Activated CD8-positive, alpha-beta memory T cell treated with anti-CD3 and anti-CD28 coated beads, Interleukin-2, amount 50 U/mL, for 24 hours (primary cell): Measurements from ENCODE around the gene SCRN2.

Source experiments
- DNase-seq: peaks from one replicate; pipeline ENCODE4 v3.0.0-alpha.2; 2020; ENCODE audit errors: extremely low read depth

SCRN2 gene

DNA sequence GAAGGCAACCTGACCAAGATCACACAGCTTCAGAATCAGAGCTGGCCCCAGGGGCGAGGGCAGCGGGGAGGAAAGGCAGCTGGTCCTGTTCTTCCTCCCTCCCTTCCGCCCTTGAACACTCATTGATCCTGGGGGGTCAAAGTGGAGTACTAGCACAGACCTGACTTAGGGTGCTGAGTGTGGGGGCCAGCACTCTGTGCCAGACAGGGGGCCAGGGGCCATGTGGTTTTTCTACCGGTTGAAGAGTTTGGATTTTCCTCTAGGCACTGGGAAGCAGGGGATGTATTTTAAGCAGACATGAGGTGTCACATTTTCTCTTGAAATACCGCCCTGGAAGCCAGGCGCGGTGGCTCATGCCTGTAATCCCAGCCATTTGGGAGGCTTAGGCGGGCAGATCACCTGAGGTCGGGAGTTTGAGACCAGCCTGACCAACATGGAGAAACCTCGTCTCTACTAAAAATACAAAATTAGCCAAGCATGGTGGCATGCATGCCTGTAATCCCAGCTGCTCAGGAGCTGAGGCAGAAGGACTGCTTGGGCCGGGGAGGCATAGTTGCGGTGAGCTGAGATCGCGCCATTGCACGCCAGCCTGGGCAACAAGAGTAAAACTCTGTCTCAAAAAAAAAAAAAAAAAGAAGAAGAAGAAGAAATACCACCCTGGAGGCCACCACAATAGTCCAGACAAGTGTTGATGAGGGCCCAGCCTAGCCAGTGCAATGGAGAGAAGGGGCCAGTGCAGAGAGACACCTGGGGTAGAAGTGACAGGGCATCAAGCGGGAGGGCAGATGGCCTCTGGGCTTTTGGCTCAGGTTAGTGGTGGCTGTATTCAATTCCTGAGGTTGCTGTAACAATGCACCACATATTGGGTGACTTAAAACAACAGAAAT is 34.8 kb downstream of the SCRN2 start:
- no peak for DNase-seq

DNA sequence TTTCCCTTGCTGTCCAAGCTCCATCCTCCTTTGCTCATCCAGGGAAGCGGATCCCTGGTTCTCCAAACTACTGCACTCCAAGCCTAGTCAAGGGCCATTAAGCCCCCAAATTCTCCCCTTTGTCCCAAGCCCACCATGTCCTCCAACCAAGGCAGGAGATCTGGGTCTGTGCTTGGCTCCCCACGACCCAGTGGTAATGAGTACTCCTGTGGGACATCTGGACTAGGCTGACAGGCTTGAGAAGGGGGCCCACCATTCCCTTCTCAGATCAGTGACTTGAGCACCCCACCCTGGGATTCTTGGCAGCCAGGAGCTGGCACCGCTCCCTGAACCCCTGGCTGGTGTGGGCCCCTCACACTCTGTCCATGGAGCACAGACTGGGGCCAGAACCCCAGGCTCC is 36.6 kb downstream of the SCRN2 start:
- DNase-seq = no peak

DNA sequence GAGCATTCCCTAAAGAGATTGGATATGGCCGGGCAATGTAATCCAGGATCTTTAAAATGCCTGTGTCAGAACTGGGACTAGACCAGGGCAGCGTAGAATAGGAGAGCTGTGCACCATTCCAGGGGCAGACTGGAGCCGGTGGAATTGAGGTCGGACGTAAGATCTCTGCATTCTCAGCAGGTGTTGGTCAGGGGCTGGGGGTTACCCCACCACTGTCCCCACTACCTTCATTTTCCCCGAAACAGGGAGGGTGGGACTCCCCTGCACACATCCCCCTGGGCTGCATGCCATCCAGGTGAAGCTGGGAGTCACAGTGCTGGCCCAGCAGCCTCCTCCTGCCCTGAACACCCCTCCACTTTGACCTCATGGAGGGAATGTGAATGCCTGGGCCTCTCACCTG is 37.3 kb downstream of the SCRN2 start:
- no peak for DNase-seq

DNA sequence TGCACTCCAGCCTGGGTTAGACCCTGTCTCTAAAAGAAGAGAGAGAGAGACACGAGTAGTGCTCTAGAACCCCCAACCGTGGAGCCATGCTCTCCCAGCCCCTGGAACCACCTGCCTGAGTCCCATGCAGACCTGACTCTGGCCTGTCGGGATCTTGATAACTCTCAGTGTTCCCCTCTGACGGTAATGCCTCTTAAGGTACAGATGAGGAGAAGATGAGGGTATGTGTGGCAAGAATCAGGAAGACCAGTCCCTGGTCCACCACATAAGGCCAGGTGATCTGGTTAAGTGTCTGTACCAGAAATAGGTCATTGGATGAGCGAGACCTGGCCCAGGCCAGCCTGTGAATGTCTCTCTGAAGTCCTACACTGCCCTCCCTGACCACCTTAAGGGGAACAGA is 37.9 kb downstream of the SCRN2 start:
- no peak for DNase-seq

DNA sequence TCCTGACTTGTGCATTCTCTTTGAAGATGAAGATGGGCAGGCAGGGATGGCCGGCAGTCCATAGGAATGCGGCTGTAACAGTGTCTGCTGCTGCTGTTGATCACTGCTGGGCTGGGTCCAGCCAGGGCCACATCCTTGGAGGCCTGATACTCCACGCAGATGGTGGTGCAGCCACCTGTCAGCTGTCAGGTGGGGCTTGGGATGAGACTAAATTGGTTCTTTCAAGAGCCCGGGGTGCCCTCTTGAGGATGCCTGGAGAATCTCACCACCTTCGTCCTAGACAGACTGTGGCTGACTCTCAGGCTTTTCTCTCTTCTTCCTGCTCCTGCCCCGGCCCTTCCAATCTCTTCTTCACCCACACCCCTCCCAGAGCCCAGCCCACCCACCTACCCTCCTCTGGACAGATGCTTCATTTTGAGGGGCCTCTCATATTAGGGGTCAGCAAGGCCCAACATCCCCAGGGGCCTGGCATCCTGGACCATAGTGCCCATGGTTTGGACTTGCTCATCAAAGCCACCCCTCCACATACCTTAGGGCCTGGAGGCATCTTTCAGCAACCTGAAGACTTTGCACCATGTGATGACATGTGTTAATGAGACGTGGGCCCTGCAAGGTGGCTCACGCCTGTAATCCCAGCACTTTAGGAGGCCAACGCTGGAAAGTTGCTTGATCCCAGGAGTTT is 38.6 kb downstream of the SCRN2 start:
- no peak for DNase-seq

DNA sequence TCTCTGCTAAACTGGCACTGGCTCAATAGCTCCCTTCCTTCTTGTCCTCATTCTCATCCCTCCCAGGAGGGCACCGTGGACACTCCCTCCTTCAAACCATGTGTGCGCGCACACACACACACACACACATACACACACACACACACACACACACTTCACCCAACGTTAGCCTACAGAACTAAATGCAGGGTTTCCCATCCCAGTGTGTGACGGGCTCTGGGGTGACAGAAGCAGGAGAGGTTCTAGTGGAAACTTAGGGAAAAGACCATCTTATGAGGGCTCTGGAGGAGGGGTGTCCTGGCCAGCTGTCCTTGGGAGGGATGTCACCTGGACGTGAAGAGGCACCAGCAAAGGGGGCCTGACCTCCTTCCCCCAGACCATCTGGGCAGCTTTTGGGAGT is 39.2 kb downstream of the SCRN2 start:
- DNase-seq = no peak

DNA sequence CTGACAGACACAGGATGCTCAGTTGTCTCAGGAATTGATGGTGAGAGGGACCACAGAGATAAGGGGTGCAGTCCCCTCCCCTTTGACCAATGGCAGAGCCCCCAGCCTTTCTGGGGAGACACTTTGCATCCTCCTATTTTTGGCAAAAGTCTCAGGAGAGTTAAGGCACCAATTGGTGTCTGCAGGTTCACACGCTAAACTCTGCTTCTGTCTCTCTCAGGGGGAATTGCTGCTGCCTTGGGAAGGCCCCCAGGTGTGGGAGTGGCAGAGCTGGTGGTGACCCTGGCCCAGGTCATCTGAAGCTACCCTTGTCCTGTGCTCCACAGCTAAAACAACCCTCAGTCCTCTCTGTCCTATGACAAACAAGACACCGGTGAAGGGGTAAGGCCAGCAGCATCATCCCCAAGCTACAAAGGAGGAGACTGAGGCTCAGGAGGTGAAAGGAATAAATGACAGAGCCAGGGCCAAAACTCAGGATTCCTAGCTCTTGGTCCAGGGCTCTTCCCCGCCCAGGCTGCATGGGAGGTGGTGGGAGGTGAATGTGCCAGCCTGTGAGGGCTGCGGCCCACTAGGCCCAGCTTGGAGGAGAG is 39.8 kb downstream of the SCRN2 start:
- DNase-seq = no peak

DNA sequence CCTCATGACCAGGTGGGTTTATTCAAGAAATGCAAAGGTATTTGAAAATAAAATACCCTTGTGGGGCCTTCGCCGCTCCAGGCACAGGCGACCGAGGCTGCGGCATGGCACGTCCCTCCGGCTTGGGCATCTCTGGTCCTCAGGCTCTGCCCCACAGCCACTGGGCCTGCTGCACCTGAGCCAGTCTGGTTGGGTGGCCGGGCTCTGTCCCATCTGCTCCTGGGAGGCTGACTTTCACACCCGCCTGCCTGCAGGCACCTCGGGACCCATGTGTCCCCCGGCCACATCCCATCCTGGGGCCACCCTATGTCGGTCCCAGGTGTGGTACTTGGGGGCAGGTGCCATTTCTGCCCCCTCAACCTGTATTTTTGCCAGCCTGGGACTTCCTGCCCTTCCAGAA is 40.4 kb downstream of the SCRN2 start:
- no peak for DNase-seq

DNA sequence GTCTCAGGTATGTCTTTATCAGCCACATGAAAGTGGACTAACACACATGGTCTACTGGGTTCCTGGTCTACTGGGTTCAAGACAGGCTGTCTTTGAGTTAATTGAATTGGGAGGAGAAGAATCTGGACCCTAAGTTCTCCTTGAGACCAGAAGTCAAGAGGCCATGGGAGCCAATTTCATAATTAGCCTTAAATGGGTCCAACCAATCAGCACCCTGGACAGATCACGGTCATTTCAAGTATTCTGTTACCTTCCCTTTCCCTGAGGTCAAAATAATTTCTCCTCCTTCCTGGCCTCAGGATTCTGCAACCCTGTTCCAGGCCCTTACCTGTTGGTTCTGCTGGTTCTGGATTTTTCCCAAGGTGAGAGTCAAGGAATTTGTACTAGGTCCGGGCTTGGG is 43.3 kb downstream of the SCRN2 start:
- no peak for DNase-seq

DNA sequence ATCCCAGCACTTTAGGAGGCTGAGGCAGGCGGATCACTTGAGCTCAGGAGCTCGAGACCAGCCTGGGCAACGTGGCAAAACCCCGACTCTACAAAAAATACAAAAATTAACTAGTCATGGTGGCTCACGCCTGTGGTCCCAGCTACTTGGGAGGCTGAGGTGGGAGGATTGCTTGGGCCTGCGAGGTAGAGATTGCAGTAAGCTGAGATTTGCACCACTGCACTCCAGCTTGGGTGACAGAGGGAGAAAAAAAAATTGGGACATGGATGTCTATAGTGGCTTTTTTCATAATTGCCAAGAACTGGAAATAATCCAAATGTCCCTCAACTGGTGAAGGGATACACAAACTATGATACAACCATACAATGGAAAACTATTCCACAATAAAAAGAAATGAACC is 48.1 kb downstream of the SCRN2 start:
- no peak for DNase-seq

DNA sequence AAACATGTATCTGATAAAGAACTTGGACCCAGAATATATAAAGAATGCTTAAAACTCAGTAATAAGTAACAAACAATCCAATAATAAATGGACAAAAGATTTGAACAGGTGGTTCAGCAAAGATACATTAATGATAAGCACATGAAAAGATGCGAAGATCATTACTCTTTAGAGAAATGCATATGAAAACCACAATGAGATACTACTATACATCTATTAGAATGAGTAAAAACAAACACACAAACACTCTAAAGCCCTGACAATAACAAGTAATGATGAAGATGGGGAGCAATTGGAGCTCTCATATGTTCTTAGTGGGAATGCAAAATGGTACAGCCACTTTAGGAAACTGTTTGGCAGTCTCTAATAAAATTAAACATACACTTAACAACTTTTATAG is 48.6 kb downstream of the SCRN2 start:
- DNase-seq = no peak

DNA sequence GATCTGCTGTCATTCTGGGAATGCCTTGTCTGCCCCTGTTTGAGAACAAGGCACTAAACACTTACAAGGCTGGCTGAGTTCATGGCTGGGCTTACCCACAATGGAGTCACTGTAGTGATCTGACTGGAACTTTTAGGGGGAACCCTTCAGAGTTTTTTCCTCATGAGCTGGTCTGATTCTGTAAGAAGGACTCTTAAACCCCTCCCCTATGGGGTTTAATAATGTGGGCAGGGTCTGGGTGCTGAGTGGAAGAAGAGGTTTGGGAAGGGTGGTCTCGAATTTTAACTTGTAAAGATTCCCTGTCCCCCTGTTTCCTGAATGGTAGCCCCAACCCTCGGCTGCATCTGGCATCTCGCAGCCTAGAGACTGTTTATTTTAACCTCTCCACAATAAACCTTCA is 50.0 kb downstream of the SCRN2 start:
- no peak for DNase-seq

DNA sequence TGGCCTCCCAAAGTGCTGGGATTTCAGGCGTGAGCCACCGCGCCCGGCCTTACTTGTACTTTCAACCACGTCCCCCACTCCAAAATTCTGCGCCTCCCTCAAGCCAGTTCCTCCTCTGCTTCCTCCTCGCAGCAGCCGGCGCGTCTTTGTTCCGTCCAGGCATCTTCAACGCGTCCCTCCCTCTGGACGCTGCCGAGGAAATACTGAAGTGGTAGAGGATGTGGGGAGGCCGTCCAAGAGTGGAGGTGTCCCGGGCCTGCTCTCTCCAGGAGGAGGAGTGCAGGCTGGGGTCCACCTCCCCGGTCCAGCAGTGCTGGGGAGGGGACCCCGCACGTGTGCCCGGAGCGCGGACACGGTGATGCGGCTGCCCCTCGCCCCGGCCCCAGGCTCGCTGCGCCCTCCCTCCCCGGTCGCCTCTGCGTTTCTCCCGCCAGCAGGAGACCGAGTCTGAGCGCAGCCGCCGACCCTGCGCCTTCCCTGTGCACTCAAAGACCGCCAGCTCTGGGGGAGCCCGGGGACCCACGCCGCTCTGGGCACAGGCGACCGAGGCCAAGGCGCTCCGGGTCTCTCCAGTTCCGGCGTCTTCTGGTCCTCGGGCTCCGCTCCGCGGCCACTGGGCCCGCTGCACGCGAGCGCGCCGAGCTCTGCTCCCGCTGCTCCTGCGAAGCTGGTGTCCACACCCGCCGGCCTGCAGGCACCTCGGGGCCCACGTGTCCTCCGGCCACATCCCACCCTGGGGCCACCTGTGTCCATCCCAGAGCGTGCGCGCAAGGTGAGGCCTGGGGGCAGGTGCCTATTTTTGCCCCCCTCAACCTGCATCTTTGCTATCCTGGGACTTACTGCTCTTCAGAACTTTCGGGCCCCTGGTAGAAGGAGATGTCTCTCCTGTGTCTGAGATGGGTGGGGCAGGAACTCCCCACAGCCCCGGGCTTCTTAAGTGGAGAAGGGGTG is 51.2 kb downstream of the SCRN2 start:
- no peak for DNase-seq
